Neural crest cell (in vitro differentiated cells): ENCODE data around the gene ALPK1. TPM values are rescaled to one million over a fixed set of nuclear protein-coding genes. Genes with fewer than 3 reads are reported as not detected.

Experiments used
- DNase-seq: peaks from one replicate; pipeline ENCODE4 v3.0.0; 2021; ENCODE audit warnings: low read depth, mixed read lengths, low spot score
- H3K27ac Mint-ChIP-seq: one replicate; pipeline ENCODE4 v1.8.0; 2021; ENCODE audit warnings: mild to moderate bottlenecking, mixed read lengths; ENCODE audit not compliant: unreplicated experiment
- H3K27me3 Mint-ChIP-seq: 2 replicates; pipeline ENCODE4 v1.8.0; 2021; ENCODE audit warnings: low read depth, mild to moderate bottlenecking, mixed read lengths
- H3K36me3 Mint-ChIP-seq: 2 replicates; pipeline ENCODE4 v1.8.0; 2021; ENCODE audit warnings: low read depth, mild to moderate bottlenecking, mixed read lengths
- H3K4me1 Mint-ChIP-seq: 2 replicates; pipeline ENCODE4 v1.8.0; 2021; ENCODE audit warnings: mixed read lengths
- H3K4me3 Mint-ChIP-seq: one replicate; pipeline ENCODE4 v1.8.0; 2021; ENCODE audit warnings: mild to moderate bottlenecking, mixed read lengths
- H3K9me3 Mint-ChIP-seq: 2 replicates; pipeline ENCODE4 v1.8.0; 2021; ENCODE audit warnings: mixed read lengths
- total RNA-seq: library from RNA; stranded (reverse); gene quantifications from 2 replicates; pipeline ENCODE4 v1.2.1, GENCODE V29; 2021
- TF ChIP-seq, protein P1 (sequence below): fragments of 200-600 bp; sonication (generic); conservative IDR thresholded peaks from 2 replicates; pipeline ENCODE4 v1.5.0; 2021; ENCODE audit warnings: antibody characterized with exemption, mild to moderate bottlenecking

Gene ALPK1
- total RNA-seq, 1 donor from 2014 or later, result 0.68 TPM

DNA sequence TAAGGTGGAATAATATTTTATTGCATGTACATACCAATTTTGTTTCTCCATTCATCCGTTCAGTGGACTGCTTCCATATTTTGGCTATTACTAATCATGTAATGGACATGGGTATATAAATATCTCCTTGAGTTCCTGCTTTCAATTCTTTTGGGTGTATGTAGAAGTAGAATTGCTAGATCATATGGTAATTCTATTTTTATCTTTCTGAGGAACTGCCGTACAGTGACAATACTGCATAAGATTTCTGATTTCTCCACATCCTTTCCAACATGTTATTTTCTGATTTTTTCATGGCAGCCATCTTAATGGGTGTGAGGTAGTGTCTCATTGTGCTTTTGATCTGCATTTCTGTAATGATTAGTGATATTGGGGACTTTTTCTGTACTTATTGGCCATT is 19.2 kb downstream of the ALPK1 start:
- H3K27ac Mint-ChIP-seq, result no peak overlapping the region
- DNase-seq, result no peak
- H3K4me3 Mint-ChIP-seq, result no peak overlapping the region
- H3K27me3 Mint-ChIP-seq, result peaks cover 48% of the 10 kb centered on the region
- H3K4me1 Mint-ChIP-seq, result no peaks in the 10 kb centered on the region
- TF ChIP-seq, protein P1, sequence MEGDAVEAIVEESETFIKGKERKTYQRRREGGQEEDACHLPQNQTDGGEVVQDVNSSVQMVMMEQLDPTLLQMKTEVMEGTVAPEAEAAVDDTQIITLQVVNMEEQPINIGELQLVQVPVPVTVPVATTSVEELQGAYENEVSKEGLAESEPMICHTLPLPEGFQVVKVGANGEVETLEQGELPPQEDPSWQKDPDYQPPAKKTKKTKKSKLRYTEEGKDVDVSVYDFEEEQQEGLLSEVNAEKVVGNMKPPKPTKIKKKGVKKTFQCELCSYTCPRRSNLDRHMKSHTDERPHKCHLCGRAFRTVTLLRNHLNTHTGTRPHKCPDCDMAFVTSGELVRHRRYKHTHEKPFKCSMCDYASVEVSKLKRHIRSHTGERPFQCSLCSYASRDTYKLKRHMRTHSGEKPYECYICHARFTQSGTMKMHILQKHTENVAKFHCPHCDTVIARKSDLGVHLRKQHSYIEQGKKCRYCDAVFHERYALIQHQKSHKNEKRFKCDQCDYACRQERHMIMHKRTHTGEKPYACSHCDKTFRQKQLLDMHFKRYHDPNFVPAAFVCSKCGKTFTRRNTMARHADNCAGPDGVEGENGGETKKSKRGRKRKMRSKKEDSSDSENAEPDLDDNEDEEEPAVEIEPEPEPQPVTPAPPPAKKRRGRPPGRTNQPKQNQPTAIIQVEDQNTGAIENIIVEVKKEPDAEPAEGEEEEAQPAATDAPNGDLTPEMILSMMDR, result no peak
- no peaks in the 10 kb centered on the region for H3K36me3 Mint-ChIP-seq
- H3K9me3 Mint-ChIP-seq, result no peaks in the 10 kb centered on the region

DNA sequence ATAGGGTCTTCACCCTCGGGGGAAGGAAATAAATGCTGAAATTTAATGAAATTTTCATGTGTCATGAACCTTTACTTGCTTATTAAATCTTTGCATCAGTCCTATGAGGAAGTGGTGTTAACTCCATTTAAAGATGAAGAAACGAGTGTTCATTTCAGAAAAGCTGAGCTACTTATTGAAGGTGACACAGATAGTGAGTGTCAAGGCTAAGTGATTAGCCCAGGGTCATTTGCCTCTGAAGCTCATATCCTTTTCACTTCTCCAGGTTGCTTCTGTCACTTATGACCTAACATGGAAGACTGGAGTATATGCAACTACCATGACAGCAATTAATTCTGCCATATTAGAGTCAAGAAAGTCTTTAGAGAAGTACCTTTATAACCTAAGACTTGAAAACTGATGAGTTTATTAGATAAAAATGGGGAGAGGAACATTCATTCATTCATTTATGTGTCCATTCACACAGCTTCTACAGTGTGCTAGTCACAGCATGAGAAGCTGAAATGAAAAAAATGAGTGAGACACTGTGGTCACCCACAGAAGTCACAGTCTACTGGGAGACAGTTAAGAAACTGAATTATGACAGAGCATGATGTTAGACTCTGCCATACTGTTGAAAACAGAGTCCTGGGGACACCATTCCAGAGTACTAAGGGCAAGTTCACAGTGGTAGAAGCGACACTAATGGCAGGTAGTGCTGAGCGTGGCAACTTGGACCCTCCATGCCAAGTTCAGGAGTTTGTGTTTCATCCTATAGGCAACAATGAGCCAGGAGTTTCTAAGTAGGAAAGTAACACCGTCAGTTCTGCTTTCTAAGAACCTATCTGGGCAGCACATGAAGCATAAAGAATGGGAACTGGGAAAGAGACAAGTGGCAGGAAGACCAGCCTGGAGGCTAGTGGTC is 21.3 kb downstream of the ALPK1 start:
- Mint-ChIP-seq H3K36me3 (no peaks in the 10 kb centered on the region), H3K4me1 (no peaks in the 10 kb centered on the region), H3K4me3 (no peak overlapping the region), H3K27me3 (peaks cover 55% of the 10 kb centered on the region), H3K9me3 (no peaks in the 10 kb centered on the region), H3K27ac (no peak overlapping the region)
- DNase-seq, result no peak
- TF ChIP-seq, protein P1, result no peak

DNA sequence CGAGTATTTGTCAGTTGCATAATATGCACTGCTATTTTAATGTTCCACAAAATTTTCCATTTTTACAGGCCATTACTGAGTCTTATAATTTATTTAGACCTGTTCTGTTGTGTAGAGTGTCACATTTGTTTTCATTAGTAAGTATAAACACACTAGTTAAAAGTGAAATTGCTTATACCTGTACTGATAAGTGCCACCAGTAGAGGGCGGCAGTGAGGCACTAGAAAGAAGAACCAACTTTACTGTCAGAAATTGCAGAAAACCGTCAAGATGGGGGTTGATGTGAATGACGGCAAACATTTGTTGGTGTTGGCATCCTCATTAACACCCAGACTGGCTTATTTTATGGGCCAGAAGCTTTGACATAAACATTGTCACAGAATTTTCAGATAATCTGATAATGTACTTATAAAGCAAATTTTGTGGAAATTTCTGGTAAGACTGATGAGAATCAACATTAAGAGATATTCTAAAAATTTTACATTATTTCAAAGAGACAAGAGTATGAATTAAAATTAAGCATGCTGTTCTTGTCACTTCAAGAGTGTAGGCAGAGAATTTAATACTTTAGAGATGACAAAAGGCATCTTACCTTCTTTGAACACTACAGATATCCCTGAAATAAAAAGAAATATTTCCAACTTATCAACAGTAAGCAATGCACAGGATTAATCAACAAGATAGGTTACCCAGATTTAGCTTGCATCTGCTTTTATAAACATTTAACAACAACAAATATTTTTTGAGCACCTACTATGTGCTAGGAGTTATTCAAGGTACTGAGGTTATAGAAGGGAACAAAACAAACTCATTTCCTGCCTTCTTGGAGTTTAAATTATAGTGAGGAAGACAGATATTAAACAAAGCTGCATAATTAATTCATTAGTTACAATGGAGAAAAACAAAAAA is 24.9 kb downstream of the ALPK1 start:
- DNase-seq, result peak; percentile 77
- TF ChIP-seq, protein P1, result peak; percentile 96
- H3K4me1 Mint-ChIP-seq, result no peaks in the 10 kb centered on the region
- no peaks in the 10 kb centered on the region for H3K36me3 Mint-ChIP-seq
- H3K9me3 Mint-ChIP-seq, result no peaks in the 10 kb centered on the region
- H3K4me3 Mint-ChIP-seq, result no peak overlapping the region
- H3K27ac Mint-ChIP-seq, result no peak overlapping the region
- peaks cover 61% of the 10 kb centered on the region for H3K27me3 Mint-ChIP-seq

DNA sequence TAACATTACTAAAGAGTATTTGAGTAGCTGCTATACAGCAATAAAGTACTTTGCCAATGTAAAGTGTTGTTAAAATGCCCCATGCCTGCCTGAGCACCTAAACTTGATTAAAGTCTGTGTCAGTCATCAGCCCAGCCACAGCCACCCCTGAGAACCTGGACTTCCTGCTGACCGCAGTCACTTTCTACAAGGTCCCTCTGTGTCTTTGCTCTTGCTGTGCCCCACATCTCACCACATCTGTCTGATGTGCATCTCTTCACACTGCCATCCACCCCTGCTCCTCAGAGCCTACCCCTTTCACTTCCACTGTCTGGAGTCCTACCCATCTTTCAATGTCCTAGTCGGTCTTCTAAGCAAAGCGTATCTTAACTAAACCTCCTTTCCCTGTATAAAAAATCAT is 25.7 kb downstream of the ALPK1 start:
- no peaks in the 10 kb centered on the region for H3K9me3 Mint-ChIP-seq
- no peak overlapping the region for H3K27ac Mint-ChIP-seq

DNA sequence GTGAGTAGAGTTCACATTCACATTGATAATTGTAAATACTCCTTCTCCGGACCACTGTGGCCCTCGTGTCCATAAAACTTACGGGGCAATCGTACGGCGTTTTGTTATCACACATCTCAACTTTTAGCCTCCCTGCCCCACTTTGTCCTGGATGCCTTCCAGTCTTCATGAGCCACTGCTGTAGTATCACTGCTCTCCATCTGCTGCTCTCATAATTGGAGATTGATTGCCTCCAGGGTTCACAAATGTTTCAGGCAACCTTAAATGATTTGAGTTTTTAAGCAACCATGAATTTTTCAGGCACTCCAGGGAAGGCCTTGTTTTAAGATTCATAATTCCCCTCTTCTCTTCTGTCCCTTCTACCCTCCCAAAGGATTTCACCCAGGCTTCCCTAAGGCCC is 28.4 kb downstream of the ALPK1 start:
- H3K27ac Mint-ChIP-seq, result no peak overlapping the region
- H3K27me3 Mint-ChIP-seq, result peaks cover 52% of the 10 kb centered on the region
- TF ChIP-seq, protein P1, result no peak
- H3K9me3 Mint-ChIP-seq, result no peaks in the 10 kb centered on the region
- H3K4me1 Mint-ChIP-seq, result peaks cover 4% of the 10 kb centered on the region
- DNase-seq, result no peak
- H3K4me3 Mint-ChIP-seq, result no peak overlapping the region
- H3K36me3 Mint-ChIP-seq, result no peaks in the 10 kb centered on the region

More for the DNA sequence above, 25.7 kb downstream of the ALPK1 start:
- no peak for DNase-seq
- Mint-ChIP-seq H3K27me3 (peaks cover 59% of the 10 kb centered on the region), H3K4me3 (no peak overlapping the region), H3K36me3 (no peaks in the 10 kb centered on the region), H3K4me1 (peaks cover 2% of the 10 kb centered on the region)
- TF ChIP-seq, protein P1, result no peak
